Mucosa of gallbladder (tissue), 1 donor: ENCODE results near the gene CFAP46. TPM values are rescaled to one million over a fixed set of nuclear protein-coding genes. Genes with fewer than 3 reads are reported as not detected.
"Not testable (repeated sequence)": the region's sequence is repeated elsewhere in the genome, so short reads cannot be mapped to it uniquely, and the experiment has no call there.

Experiments
- DNase-seq: peaks from one replicate; pipeline ENCODE4 v3.0.0-alpha.2; 2020; ENCODE audit warnings: low spot score
- total RNA-seq: library from RNA; stranded (reverse); gene quantifications from one replicate; pipeline ENCODE4 v1.2.1, GENCODE V29; 2021
- donor health status: DM: no; HTN: no; CAD: no.

Gene CFAP46
- total RNA-seq, 1 donor from 2014 or later = 1.0 TPM

DNA sequence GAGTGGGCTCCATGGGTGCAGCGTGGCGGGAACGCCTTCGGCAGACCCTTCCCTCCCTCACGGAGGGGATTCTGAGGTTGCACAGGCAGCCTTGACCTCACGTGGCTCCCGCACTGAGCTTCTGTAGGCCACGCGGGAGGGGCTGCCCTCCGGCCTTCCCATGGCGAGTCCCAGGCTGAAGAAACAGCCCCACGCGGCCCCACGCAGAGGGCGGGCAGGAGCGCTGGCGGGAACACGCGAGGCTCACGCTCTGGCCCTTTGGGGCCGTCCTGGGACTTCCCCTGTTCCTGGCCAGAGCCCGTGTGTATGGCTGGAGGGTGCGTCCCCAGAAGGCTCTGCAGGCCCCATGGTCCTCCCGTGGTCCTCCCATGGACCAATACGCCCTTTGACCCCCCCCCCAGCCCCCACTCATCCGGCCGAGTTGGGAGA lies 134.7 kb downstream of the CFAP46 start:
- no peak for DNase-seq

DNA sequence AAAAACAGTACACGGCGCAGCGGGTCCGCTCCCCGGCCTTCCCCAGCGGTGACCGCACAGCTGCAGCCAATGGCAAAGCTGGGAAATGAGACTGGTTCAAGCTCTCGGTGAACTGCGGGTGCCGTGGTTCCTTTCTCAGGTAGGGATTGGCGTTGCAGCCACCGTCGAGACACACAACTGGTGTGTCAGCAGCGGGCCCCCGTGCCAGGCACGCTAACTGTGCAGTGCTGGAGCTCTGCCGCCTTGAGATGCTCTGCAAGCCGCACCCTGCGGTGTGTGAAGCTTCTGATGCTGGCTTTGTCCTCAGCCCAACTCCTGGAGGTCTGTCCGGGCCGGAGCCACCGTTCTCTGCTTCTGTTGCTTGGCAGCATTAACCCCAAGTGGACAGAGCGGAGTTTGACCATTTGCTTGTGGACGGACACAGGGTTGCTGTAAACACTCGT lies 135.8 kb downstream of the CFAP46 start:
- no peak for DNase-seq

DNA sequence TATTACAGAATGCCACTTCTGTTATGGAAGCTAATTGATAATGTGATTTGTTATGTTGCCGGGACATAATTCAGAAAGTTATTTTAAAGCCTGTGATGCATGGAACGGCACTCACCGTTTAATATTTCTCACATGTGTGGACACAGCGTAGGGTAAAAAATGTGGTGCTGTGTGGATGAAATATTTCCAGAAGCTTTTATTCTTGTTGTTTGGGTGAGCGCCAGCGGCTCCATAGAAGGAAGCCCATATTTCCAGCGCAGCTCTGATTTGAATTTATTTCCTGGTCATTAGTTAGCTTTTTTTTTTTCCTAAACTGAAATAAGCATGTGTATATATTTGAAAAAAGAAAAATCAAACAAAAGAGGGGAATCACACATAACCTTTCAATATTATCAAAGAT lies 136.3 kb downstream of the CFAP46 start:
- no peak for DNase-seq

DNA sequence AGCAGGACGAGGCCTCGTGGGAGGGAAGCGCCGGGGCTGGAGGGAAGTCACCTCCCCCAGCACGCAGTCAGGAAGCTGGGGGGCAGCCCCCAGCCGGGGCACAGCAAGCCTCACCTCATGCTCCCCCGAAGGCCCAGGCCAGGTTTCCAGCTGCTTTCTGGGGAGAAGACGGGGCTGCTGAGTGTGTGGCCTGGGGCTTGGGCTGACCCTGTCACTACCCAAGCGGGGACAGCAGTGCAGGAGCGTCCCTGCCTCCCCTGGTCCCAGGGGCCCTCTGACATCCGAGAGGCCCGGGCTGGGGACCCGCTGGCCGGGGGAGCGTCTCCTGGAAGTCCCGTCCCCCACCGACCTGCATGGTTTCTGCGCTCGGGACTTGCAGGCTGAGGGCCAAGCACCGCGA lies 136.8 kb downstream of the CFAP46 start:
- DNase-seq = no peak

DNA sequence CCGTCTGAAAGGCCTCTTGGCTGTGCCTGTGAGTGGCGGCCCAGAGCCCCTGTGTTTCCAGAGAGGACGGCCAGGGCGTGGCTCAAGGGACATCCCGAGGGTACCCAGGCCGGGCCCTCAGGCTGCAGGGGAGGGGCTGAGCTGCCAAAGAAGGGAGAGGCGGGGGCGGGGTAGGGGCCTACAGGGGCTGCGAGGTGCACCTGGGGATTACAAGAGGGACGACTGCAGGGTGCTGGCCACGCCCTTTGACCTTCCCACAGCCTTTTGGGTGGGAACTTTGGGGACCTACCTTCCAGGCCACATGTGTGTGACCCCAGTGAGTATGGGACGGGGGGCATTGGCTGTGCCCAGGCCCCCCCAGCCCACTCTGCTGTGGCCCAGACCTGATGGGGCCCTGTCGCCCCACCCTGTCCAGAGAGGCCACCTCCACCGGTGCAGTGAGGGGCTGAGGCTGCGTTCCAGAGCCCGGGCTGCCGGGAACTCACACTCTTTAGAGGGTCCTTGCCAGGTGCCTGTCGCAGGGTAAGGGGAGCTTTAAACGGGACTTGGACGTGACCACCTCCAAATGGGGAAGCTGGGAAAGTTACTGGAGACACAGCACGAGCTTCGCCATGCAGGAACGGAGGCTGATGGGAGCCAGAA lies 137.5 kb downstream of the CFAP46 start:
- no peak for DNase-seq

DNA sequence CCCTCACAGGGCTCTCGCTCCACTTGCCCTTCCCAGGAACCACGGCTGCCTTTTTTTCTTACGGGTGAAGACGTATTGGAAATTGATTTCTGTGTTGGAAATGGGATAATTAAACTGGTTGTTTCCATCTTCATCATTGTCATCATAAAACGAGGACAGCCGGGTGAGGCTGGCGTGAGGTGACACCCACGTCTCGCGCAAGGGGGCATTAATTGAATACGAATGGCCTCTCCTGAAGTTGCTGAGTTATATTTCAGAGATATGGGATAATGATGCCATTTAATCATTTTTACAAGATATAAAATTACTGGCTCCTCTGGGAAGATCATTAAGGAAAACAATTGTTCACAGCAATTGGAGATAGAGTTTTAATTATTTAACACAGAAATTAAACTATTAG lies 138.1 kb downstream of the CFAP46 start:
- DNase-seq = no peak

DNA sequence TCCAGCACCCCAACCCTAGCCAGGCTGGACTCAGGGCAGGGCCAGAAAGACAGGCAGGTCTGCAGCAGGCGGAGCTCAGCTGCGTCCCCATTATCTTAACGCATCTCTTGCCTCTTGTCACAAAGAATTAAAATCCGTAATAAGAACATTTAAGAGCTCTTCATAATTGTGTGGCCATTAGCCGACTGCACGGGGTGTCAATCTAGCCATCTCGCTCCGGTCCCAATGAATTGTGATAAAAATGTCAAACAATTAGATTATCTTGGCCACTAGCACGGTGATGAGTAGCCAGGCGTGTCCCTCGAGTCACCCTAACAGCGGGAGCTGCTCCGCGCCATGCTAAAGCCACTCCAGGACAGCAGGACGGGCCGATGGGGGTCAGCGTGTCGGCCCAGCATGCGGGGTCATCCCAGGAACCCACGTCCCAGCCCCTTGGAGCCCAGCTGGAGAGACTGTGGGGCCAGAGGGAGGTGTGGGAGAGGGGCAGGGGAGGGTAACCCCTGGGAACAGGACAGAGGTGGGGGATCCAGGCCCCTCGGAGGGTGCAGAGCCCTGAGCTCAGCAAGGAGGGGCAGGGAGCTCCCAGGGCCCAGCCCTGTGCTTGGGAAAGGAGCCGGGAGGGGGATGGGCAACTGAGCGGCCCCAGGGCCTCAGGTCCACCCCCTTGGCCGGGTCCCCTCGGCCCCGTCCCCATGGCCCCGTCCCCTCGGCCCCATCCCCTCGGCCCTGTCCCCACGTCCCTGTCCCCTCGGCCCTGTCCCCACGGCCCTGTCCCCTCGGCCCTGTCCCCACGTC lies 138.8 kb downstream of the CFAP46 start:
- DNase-seq = no peak

DNA sequence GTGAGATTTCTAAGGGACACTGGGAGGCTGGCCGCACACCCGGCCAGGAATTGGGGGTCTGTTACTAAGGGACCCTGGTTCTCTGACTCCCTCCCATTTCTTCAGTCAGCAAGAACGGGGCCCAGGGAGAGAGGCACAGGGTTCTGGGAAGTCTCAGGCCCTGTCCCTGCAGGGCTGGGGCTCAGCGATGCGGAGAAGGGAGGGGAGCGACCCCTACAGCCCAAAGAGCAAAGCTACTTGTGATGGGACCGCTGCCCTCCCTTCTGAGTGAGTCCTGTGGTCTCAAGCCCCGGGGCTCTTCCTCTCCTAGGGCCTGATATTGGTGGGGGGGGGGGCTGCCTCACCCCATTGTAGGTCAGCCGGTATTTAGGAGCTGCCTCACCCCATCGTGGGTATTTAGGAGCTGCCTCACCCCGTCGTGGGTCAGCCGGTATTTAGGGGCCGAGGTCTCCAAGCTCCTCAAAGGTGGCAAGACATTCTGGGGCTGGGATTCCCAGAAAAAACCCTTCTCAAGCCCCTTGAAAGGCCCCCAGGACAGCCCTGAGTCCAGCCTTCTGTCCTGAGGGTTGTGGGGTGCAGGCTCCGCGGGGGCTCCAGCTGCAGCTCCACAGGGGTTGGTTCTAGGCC lies 139.6 kb downstream of the CFAP46 start:
- DNase-seq = no peak

DNA sequence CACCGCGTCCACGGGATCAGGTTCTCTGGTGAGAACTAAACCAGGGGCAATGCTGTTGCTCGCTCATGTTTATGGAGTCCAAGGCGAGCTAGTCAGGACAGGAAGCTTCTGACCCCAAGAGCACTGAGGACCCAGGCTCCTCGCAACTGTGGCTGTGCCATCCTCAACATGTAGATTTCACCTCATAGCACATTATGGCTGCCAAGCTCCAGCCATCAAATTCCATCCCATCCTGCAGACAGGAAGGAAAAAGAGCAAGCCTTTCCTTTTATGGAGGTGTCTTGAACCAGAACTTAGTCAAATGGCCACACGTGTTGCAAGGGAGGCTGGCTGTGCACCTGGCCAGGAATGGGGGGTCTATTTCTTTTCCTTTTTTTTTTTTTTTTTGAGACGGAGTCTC lies 140.3 kb downstream of the CFAP46 start:
- no peak for DNase-seq

DNA sequence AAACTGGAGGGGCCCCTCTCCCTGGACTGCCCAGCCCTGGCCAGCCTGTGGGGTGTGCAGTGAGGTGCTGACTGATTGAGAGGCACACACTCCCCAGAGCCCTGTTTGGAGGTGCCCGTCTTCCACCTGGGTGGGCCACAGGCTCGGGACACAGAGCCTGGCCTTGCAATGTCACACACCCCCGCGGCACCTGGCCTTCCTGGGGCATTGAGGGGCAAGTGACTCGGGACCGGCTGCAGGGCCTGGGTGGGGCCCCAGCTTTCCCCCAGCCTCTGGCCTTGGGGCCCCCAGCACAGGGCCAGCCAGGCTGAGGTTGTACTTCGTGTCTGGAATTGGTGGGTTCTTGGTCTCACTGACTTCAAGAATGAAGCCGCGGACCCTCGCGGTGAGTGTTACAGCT lies 142.5 kb downstream of the CFAP46 start:
- no peak for DNase-seq

DNA sequence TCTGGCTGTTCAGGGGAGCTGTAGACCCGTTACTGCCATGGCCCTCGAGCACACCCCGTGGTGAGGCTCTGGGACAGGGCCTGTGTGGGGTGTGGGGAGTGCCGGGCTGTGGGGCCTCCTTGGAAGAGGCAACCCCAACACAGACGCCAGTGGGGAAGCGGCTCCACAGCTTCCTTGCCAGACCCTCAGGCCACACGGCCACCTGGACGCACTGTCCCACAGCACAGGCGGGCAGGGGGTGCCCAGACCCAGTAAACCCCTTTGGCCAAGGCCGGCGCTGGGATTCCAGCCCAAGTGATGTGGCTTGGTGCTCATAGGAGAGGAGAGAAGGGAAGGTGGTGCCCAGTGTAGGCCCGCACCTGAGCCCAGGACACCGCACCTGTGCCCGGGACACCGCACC lies 143.5 kb downstream of the CFAP46 start:
- no peak for DNase-seq

DNA sequence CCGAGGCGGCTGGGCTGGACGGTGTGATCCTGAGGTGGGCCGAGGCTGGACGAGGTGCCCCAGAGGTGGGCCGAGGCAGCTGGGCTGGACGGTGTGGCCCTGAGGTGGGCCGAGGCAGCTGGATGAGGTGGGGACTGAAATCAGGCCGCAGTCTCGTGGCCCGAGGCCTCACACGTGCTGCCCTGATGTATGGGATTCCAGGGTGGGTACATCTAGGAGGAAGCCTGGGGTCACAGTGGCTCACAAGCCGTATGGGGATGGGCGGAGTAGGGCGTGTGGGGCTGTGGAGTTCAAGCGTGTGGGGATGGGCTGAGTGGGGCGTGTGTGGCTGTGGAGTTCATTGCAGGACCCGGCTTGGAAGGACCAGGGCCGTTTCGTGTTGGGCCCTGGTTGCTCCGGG lies 144.0 kb downstream of the CFAP46 start:
- DNase-seq = no peak

DNA sequence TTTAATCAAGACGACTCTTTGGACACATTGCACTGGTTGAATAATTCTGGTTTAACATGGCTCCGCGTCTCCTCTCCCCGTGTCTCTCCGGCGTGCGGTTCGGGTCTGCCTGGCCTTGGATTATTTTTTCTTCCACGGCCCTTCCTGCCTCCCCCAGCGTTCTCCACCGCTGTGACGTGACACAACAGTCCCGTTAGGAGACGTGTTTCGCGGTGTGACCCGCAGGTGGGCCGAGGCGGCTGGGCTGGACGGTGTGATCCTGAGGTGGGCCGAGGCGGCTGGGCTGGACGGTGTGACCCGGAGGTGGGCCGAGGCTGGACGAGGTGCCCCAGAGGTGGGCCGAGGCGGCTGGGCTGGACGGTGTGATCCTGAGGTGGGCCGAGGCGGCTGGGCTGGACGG lies 144.4 kb downstream of the CFAP46 start:
- DNase-seq = not testable (repeated sequence)

DNA sequence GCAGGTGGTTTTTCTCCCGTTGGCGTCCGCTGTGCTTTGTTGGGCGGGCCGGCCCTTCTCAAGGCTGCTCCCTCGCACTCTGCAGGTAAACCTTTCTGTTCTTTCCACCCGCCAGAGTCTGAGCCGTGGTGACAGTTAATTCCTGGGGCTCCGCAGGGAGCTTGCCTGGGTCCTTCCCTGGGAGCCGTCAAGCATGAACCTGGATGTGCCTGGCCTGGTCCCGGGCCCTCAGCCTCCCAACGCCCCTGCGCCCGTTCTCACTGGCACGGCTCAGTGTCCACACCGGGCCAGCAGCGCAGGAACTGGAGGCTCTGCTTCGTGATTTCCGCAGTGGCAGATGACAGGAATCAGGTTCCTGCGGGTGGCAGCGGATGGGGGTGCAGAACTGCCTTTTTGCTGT lies 145.5 kb downstream of the CFAP46 start:
- DNase-seq = no peak

DNA sequence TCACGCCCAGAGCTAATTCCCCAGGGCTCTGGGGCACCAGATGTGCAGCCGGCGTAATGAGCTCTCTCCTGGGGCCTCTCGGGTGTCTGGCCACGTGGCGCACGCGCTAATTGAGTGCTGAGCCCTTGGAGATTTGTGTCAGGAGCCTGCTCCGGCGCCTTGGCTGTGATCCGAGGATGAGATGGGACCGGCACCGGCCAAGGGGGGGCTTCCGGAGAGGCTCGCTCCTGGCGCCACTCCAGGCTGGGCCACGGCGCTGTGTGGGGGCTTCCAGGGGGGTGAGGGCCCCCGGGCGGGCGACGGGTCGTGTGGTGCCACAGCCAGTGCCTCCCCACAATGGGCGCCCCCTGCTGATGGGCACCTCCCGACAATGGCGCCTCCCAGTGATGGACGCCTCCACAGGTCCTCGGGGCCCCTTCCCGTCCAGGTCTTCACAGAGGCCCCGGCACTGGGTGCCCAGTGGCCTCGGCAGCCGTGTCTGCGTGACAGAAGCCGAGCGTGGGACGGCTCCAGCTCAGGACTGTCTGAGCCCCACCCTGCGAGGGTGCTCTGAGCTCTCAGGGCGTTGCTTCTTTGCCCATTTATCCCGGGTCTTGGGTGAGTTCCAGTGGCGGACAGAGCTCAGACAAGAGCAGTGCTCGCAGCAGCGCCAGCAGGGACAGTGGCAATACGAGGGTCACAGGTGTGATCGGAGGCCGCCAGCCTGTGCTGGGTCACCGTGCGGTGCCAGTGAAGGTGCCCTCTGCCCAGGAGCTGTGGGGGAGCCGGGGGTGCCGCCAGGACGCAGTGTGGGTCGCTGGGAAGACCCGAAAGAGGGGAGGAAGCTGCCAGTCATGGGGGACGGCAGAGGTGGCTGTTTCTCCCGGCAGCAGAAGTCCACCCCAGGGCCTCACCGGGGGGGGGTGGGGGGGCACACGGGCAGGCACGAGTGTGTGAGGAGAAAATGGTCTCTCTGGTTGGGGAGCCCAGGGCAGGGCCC lies 148.2 kb downstream of the CFAP46 start:
- DNase-seq = no peak

DNA sequence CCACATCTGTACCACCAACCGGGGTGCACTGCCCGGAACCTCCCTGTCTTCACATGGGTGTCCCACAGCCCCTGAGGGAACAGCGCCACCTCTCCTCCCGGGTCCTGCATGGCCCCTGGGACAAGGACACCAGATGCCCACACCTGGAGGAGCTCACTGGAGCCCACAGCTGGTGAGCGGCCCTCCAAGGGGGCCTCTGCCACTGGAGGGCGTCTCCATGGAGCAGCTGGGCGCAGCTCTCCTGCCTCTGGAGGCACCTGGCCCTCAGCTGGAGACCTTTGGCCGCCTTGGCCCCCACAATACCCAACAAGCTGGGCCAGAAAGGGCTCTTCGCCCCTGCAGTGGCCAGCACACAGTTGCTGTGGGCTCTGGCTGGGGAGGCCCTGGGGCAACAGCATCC lies 149.2 kb downstream of the CFAP46 start:
- no peak for DNase-seq

DNA sequence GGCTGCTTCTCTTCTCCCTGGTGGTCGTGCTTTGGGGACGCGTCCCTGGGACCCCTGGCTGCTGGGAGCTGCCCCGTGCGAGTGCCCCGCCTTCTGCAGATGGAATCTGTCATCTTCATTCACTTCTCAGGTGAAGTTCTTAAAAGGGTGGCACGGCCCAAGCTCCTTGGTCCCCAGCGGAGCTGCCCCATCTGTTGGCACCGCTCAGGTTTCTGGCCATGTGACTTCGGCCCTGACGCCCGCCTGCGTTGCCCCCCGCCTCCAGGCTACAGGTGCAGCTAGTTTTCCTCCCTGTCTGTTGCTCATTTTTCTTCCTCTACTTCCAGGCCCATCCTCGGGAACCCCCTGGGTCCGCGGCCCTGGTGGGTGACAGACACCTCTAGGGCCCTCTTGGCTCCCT lies 149.6 kb downstream of the CFAP46 start:
- no peak for DNase-seq

DNA sequence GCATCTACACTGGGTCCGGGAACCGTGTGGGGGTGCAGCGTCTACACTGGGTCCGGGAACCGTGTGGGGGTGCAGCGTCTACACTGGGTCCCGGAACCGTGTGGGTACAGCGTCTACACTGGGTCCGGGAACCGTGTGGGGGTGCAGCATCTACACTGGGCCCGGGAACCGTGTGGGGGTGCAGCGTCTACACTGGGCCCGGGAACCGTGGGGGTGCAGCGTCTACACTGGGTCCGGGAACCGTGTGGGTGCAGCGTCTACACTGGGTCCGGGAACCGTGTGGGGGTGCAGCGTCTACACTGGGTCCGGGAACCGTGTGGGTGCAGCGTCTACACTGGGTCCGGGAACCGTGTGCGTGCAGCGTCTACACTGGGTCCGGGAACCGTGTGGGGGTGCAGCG lies 150.3 kb downstream of the CFAP46 start:
- DNase-seq = not testable (repeated sequence)

DNA sequence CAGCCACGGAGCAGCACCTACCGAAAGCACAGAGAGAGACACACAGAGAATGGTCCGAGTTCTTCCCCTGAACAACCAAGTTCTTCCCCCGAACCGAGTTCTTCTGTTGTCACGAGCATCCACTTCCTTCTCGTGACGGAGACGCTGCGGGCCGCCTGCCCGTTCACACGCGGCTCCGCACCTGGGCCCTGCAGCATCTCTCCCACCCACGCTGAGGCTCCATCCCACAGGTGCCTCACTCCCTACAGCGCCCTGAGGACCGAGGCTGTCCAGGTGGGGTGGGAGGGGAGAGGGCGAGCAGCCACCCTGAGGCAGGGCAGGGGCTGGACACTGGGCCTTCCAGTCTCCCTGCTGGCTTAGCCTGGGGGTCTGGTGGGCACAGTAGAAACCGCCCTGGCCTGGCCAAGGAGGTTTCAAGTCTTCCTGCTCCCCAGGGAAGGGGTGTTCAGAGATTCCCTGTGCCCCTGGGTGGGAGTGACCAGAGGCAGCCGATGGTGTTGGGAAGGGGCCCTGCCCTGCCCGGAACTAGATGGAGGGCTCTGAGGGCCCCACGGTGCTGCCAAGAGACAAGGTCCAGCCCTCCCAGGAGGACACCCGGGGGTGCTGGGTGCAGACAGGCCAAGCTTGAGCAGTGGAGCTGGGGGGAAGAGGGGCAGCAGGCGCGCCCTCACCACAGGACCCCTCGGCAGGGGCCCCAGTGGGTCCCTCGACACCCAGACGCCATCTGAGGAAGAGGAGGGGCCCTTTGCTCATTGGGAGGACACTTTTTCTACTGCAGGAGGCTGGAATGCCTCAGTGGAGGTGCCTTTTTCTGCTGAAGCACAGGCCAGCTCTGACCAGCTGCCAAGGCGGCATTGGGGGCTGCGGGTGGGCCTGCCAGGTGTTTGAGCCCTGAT lies 151.2 kb downstream of the CFAP46 start:
- DNase-seq = no peak

DNA sequence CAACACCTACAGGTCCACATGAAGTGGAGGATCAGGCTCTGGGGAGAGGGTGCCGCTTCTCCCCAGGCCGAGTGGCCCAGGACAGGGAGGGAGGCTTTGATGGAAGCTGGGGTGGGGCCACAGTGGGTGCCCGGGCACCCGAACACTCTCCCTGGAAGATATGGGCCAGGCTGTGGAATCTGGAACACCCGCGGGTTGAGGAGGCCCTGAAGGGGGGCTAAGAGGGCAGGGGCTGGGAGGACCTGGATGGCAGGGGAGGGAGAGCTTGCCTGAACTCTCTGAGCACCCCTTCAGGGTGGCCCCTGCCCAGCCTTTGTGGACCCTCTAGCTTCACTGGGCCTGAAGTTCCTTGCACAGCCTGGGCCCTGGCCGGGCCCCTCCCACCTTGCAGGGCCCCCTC lies 151.9 kb downstream of the CFAP46 start:
- DNase-seq = no peak

DNA sequence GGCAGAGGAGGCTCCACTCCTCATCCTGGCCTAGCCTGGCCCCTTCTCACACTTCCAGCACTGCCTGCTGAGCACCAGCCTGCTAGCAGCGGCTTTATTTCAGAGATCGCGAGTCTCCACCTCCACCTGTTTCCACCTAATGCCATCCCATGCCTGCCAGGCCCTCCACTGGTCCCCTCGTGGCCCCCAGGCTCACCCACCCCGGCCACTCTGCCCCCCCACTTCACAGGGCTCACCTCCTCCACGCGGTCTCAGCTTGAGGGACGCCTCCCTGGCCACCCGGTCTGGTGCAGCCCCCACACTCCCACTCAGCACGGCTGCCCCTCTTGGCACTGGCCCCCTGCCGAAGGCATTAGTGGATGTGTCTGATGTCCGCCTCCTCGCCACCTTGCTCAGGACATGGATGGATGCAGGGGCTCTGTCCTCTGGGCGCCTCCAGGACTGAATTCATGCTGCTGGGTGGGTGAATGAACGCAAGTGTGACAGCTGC lies 152.7 kb downstream of the CFAP46 start:
- DNase-seq = no peak
